ENCODE data around the gene TANGO6.
A peak's percentile ranks its signal among the peaks of the same experiment; 100 is the strongest.
"Not testable (repeated sequence)": the region's sequence is repeated elsewhere in the genome, so short reads cannot be mapped to it uniquely, and the experiment has no call there.

TANGO6 gene

GRCh38 chr16:69049603-69050375 lies 206.5 kb downstream of the TANGO6 start:
- no peak for DNase-seq

GRCh38 chr16:69051517-69051830 lies 208.1 kb downstream of the TANGO6 start:
- DNase-seq: not testable (repeated sequence)

DNA sequence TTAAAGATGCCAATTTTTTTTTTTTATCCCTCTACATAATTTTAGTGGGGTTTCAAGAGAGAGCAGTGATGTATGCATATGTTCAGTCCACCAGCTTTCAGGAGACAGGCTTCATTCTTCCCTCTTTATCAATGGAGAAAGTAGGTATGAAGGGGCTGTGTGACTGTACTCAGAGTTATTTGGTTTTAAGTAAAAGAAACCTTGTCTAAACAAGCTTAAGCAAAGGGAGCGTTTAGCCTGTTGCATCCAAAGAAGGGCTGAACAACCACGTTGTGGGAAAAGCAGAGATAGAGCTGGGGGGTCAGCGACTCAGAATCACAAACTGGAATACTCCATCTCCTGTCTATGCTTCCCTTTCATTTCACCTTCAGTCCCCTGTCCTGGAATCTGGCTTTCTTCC lies 211.7 kb downstream of the TANGO6 start:
- DNase-seq: no peak

GRCh38 chr16:69055980-69056379 lies 212.6 kb downstream of the TANGO6 start:
- no peak for DNase-seq

DNA sequence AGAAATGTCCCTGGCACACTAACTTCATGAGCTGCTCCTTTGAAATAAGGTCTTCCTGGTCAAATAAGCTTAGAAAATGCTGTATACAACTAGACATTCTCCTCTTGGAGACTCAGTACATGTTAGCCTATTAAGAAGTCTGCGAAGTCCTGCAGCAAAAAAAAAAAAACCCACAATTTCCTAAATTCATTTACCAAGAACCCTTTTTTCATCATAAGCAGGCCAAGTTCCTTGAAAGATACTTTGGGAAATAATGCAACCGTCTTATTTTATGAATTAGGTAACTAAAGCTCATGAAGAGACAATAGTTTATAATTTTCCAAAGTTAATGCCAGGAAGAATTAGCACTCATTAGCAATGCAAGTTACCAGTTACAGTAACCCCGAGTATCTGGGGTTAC lies 213.1 kb downstream of the TANGO6 start:
- no peak for DNase-seq

GRCh38 chr16:69057400-69058378 lies 214.4 kb downstream of the TANGO6 start:
- DNase-seq: peak in 1 of 56 donors; percentile 1

- DNase-seq: not testable (repeated sequence)
Observed at GRCh38 chr16:69063491-69063890, 220.2 kb downstream of the TANGO6 start.

DNA sequence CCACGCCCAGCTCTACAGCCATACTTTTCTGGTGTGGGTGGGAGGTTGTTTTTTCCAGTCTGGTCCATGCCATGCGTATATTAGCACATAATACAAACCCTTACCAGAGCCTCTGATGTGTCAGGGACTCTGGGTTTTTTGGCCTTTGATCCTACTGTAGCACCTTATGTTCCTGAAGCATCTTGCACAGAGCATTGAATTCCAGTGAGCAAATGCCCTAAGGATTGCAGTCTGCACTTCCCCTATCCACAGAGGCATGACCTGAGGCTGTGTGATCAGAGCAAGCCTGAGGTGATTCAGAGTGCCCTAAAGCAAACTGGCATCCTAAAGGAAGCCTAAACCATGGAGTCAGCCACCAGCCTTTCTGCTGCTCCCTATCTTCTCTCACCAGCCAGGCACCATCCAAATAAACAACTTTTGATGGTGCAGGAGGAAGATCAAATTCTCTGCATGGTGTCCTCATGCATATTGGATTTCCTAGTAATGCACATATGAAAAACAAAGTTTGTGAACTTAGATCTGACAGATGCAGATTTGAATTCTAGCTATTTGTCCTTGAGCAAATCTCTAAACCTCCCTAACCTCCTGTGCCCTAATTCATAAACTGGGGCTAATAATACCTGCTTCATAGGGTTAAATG lies 220.9 kb downstream of the TANGO6 start:
- no peak for DNase-seq

GRCh38 chr16:69064764-69065313 lies 221.5 kb downstream of the TANGO6 start:
- peak in 10 of 56 donors; percentile 1 to 22 (median 9) for DNase-seq

- DNase-seq: no peak
Observed at GRCh38 chr16:69069504-69069903, 226.2 kb downstream of the TANGO6 start.

- no peak for DNase-seq
Observed at GRCh38 chr16:69071036-69071435, 227.7 kb downstream of the TANGO6 start.

GRCh38 chr16:69072640-69072974 lies 229.3 kb downstream of the TANGO6 start:
- no peak for DNase-seq

DNA sequence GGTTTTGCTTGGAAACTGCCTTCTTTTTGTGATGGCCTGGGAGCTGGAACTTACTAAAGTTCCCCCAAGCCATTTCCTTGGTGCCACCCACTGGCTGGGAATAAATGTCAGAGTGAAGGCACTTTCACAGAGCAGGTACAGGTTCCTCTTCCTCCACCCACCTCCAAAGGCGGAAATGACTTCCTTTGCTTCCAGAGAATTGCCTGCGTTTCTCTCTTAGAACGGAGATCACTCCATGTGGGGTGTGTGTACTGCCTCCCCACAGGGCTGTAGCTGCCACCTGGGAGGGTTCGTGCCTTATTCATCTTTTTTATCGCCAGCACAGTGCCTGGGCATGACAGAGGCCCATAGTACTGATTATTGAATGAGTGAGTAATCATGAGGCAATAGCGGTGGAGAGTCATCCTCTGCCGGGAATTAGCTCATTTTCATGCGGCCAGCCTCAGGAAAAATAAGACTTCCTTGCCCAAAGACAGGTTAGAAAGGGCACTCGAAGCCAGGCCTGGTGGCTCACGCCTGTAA lies 229.9 kb downstream of the TANGO6 start:
- no peak for DNase-seq

DNA sequence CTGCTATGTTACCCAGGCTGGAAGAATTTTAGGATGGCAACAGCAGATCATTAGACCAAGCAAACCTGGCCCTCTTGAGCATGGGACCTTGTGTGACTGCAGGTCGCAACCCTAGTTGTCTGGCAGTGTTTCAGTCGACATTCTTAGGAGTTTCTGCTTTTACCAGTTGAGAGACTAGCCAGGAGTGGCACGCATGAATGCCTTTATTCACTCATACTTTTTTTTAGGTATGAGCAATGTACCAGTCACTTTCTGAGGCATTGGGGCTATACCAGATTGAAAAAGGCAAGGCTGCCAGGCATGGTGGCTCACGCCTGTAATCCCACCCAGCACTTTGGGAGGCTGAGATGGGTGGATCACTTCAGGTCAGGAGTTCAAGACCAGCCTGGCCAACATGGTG lies 233.9 kb downstream of the TANGO6 start:
- no peak for DNase-seq

DNA sequence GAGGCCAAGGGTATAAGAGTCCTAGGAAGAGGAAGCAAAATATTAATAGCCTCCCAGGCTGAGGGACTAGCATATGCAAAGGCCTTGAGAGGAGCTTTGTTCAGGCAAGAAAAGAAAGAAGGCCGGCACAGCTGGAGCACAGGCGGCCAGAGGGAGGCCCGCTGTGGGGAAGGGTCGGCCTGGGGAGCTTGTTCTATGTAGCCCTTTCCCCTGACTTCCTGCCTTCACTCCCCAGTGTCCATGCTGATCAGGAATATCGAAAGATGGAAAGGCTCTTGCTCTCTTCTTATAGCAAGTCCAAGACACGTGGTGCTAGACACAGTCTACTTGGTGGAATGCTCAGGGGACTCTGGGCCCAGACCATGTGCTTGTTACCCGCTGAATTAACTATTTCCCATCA lies 234.7 kb downstream of the TANGO6 start:
- no peak for DNase-seq

DNA sequence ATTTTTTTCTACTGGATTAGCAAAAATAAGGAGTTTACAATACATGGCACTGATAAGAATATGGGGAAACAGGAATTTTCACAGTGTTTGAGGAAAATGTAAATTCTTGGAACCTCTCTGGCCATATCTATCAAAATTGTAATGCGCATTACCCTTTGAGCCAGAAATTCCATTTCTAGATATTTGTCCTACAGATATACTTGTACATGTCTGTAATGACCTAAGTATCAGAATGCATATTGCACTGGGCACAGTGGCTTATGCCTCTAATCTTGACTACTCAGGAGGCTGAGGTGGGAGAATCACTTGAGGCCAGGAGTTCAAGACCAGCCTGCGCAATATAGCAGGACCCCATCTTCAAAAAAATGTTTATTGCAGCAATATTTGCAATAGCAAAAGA lies 236.4 kb downstream of the TANGO6 start:
- no peak for DNase-seq

- no peak for DNase-seq
Observed at GRCh38 chr16:69083306-69083941, 240.1 kb downstream of the TANGO6 start.

DNA sequence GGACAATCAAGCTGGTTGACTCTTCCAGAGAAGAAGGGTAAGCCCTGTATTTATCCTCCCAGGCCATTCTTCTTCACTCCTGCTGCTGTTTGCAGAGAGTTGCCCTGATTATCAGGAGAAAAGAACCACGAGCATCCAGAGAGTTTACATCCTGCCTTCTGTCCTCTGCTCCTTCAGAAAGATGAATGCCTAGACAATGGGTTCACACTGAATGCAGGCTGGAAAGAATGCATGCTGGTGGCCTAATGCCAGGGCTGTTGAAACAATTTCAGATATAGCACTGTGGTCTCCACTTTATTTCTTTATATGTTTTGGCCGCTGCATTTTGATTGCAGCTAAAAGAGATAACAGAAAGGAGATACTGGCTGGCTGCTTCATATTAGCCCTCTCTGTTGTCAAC lies 241.0 kb downstream of the TANGO6 start:
- no peak for DNase-seq

- DNase-seq: no peak
Observed at GRCh38 chr16:69085032-69085695, 241.8 kb downstream of the TANGO6 start.

GRCh38 chr16:69087161-69087581 lies 243.8 kb downstream of the TANGO6 start:
- no peak for DNase-seq

- DNase-seq: no peak
Observed at GRCh38 chr16:69088684-69089083, 245.4 kb downstream of the TANGO6 start.
